Suppressor macrophage (primary cell): ENCODE data around the gene DRC7.
A peak's percentile ranks its signal among the peaks of the same experiment; 100 is the strongest.

Experiments
- DNase-seq, 4 experiments: peaks; one replicate each; pipeline ENCODE4 v3.0.0-alpha.2; 2020 to 2022
- total RNA-seq, 17 experiments: gene quantifications; one replicate each; lab custom pipeline; 2026; ENCODE audit warnings: mixed read lengths in 6 of 17, inconsistent platforms in 3 of 17; lab: John Stamatoyannopoulos, UW

The DRC7 gene
- total RNA-seq: 0 to 3.3 (median 0.07) reads per million in 17 experiments

- peak; percentile 61 to 86 (median 76) for DNase-seq
Observed at GRCh38 chr16:57694725-57695679, at the start of gene DRC7. Gene DRC7, plus strand, starts transcription at chr16:57694806. Its CDS starts 3,144 bp downstream, at chr16:57697950.

- no peak for DNase-seq
Observed at GRCh38 chr16:57645169-57645568, 49.4 kb upstream of the DRC7 start.

- DNase-seq: no peak
Observed at GRCh38 chr16:57645691-57646387, 48.8 kb upstream of the DRC7 start.

GRCh38 chr16:57646388-57647039 is 48.1 kb upstream of the DRC7 start:
- DNase-seq: no peak

- no peak for DNase-seq
Observed at GRCh38 chr16:57647136-57647875, 47.3 kb upstream of the DRC7 start.

GRCh38 chr16:57648125-57648524 is 46.5 kb upstream of the DRC7 start:
- DNase-seq: peak; percentile 44 to 76 (median 60)

GRCh38 chr16:57648581-57649442 is 45.8 kb upstream of the DRC7 start:
- peak; percentile 84 to 94 (median 87) for DNase-seq

GRCh38 chr16:57649443-57649751 is 45.2 kb upstream of the DRC7 start:
- no peak for DNase-seq

- no peak for DNase-seq
Observed at GRCh38 chr16:57649846-57650245, 44.8 kb upstream of the DRC7 start.

- no peak for DNase-seq
Observed at GRCh38 chr16:57651344-57652333, 43.0 kb upstream of the DRC7 start.

- no peak for DNase-seq
Observed at GRCh38 chr16:57652695-57653471, 41.7 kb upstream of the DRC7 start.

- DNase-seq: no peak
Observed at GRCh38 chr16:57653936-57654335, 40.7 kb upstream of the DRC7 start.

- DNase-seq: no peak
Observed at GRCh38 chr16:57656342-57656955, 38.2 kb upstream of the DRC7 start.

GRCh38 chr16:57657228-57657627 is 37.4 kb upstream of the DRC7 start:
- DNase-seq: no peak

GRCh38 chr16:57658130-57658877 is 36.3 kb upstream of the DRC7 start:
- no peak for DNase-seq

GRCh38 chr16:57658878-57659674 is 35.5 kb upstream of the DRC7 start:
- DNase-seq: no peak
